GM19455 (cell line): ENCODE data around the gene ENTPD8.
"Not testable (repeated sequence)": the region's sequence is repeated elsewhere in the genome, so short reads cannot be mapped to it uniquely, and the experiment has no call there.

ENCODE experiments used
- ATAC-seq: cut with Tn5 transposase; IDR thresholded peaks from one replicate; pipeline ENCODE4 v1.9.1; 2021; ENCODE audit not compliant: unreplicated experiment

ENTPD8 gene

GRCh38 chr9:137396227-137396626, 44.9 kb downstream of the ENTPD8 start:
- ATAC-seq, result no peak

DNA sequence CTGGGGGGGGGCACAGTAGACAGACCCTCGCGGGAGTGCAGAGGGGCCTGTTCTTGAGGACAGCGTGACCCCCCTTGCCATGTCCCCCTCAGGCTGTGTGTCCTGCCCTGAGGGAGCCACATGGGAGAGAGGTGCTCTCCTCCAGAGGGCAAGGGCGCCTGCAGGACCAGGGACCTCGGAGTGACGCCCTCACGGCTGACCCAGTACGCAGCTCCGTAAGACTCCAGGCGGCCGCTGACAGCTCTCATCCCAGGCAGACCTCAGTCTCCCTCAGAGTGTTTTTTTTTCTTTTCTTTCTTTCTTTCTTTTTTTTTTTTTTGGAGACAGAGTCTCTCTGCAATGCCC, 45.5 kb downstream of the ENTPD8 start:
- no peak for ATAC-seq

DNA sequence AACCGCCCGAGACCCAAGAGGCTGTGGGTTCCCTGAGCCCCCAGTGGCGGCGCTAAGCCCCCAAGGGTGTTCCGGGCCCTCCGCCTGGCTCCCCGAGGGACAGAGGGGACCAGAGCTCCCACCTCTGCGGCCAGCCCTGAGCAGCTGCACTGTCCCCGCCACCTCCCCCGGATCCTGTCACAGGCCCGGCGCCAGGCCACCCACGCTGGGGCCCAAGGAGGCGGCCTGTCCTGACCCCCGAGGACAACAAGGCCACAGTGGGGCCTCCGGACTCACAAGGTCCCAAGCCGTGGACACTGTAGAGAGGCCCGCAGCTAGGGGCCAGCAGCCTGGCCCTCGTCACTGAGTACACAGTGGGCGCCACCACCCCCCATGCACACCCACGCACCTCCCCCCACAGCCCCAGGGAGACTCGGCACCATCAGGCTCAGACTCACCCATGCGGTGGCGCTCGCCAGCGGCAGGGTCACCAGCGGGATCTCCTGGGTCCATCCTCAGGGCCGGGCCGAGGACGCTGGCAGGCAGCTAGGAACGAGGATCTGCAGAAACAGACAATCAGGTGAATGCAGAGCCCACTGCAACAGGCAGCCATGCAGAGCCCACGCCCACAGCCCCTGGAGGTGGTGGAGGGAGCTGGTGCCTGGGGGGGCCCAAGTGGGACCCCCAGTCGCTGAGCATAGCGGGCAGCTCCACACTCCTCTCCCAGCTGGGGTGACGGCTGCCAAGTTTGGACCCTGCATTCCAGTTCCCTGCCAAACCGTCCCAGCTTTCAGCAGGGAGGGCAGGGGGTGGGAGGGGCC, 46.1 kb downstream of the ENTPD8 start:
- ATAC-seq, result no peak

- no peak for ATAC-seq
Observed at GRCh38 chr9:137393176-137394150, 47.7 kb downstream of the ENTPD8 start.

DNA sequence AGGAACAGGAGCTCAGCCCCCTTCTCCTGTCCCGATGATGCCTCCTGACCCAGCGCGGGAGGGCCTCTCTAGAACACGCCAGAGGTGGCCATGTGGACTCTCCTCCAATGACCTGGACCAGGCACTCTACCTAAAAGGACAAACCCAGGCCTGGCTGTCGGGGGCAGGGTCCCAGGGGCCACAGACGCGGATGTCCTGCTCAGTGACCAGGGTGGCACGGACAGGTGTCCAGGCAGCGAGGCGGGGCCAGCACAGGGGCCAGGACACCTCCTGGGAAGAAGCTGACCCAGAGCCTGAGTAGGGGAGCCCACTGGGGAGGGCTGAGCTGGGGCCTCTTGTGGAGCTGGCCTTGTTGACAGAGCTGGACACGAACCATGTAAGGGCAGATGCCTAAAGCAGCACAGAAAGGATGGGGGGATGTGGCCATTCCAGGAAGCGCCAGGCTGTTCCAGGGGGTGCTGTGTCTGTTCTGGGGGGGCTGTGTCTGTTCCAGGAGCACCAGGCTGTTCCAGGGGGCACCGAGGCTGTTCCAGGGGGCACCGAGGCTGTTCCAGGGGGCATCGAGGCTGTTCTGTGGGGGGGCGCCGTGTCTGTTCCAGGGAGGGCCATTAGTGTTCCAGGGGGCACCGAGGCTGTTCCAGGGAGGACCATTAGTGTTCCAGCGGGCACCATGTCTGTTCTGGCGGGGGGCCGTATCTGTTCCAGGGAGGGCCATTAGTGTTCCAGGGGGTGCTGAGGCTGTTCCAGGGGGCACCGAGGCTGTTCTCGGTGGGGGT, 48.7 kb downstream of the ENTPD8 start:
- no peak for ATAC-seq

- ATAC-seq, result no peak
Observed at GRCh38 chr9:137391411-137391754, 49.8 kb downstream of the ENTPD8 start.

GRCh38 chr9:137390553-137391410, 50.4 kb downstream of the ENTPD8 start:
- ATAC-seq, result no peak

- no peak for ATAC-seq
Observed at GRCh38 chr9:137389428-137389746, 51.8 kb downstream of the ENTPD8 start.

DNA sequence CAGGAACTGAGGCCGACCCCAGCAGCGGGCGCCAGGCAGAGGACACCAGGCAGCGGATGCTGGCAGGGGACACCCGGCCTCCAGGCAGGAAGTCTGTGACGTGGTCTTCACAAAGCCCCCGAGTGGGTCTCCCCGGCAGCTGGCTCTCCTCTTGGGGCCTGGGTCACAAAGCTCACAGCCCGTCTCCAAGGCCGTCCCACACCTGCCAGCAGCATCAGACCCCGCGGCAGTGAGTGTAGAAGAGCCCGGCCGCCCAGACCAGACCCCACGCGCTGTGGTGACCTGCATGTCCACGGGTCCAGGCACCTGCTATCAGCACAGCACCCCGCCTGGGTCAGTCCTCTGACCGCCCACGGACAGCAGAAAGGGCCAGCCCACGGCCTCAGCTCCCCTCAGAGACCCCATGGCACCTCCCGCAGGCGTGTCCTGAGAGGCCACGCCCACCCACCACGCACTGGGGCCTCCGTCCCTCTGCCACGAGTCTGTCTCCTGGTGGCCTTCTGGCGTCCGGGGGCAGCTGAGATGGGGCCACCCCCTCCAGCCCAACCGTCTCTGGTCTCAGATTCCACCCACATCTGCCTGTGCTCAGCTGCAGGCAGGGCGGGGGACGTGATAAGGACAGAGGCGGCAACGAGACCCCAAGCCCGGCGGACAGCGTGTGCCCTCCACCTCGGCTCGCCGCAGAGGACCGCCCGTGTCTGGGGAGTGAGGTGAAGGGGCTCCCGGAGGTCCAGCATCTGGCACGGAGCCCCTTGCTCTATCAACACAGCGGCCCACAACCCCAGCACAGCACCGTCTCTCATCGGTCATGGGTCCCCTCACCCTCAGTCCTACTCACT, 52.3 kb downstream of the ENTPD8 start:
- ATAC-seq, result no peak

- ATAC-seq, result no peak
Observed at GRCh38 chr9:137387891-137388560, 53.1 kb downstream of the ENTPD8 start.

- ATAC-seq, result no peak
Observed at GRCh38 chr9:137387114-137387890, 53.9 kb downstream of the ENTPD8 start.

- not testable (repeated sequence) for ATAC-seq
Observed at GRCh38 chr9:137386507-137387113, 54.5 kb downstream of the ENTPD8 start.

- ATAC-seq, result no peak
Observed at GRCh38 chr9:137385061-137385655, 56.0 kb downstream of the ENTPD8 start.
